NCI-H345 treated with DMSO at 0.1 percent for 48 hours (cell line): ENCODE results near the gene FEV.
"Not testable (repeated sequence)": the region's sequence is repeated elsewhere in the genome, so short reads cannot be mapped to it uniquely, and the experiment has no call there.

Source experiments
- DNase-seq: peaks from one replicate; lab custom pipeline; 2025; ENCODE audit not compliant: unreplicated experiment; lab: John Stamatoyannopoulos, UW

The FEV gene

DNA sequence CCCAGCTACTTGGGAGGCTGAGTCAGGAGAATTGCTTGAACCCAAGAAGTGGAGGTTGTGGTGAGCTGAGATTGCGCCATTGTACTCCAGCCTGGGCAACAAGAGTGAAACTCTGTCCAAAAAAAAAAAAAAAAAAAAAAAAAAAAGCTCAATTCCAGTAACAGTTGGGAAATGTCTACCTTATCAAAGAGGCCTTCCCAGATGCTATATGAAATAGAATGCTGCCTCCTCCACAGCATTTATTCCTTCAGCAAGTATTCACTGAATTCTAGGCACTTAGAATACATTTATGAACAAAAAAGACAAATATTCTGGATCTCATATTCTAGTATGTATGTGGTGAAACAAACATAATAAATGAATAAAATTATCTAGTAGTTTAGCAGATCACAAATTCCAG is 38.4 kb downstream of the FEV start:
- DNase-seq, result no peak

DNA sequence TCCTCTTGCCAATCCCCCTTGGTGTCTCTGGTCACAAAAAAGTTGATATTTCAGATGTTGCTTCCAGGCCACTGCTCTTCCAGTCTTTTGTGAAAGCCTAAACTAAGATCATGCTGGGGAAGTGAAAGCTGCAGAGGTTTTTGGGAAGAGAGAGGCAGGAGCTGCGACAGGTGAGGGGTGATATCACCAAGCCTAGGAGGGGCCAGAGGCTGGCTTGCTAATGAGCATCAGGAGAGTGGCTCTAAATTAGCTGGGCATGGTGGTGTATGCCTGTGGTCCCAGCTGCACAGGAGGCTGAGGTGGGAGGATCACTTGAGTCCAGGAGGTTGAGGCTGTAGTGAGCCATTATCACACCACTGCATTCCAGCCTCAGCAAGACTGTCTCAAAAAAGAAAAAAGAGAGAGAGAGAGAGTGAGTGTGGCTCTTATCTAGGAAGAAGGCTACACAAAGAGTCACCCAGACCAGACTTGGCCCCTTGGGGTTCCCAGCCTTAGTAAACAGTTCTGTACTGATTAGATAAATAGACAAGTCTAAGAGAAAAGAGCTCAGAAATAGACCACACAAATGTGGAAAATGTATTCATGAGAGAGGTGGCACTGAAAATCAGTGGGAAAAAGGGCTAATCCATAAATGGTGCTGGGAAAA is 40.1 kb downstream of the FEV start:
- no peak for DNase-seq

GRCh38 chr2:218931751-218932150 is 53.2 kb downstream of the FEV start:
- not testable (repeated sequence) for DNase-seq
